Kidney (tissue), 14 donors: Measurements from ENCODE around the gene MRPL32. TPM values are rescaled to one million over a fixed set of nuclear protein-coding genes. Genes with fewer than 3 reads are reported as not detected.

Experiments
- DNase-seq, 5 donors: peaks; one replicate each; pipeline ENCODE4 v3.0.0-alpha.2; 2013 to 2020
- FAIRE-seq: peaks from 2 replicates; lab custom pipeline; 2012; peaks lifted over from hg19 to GRCh38; lab: Jason Lieb, UNC
- H3K27ac ChIP-seq, 2 donors: one replicate each; pipeline ENCODE4 v1.7.0; 2013; ENCODE audit warnings: low read depth in 2 of 2, low read length in 2 of 2, inconsistent platforms in 1 of 2
- H3K27me3 ChIP-seq: one replicate; pipeline ENCODE4 v1.7.1; 2013; ENCODE audit warnings: low read length, inconsistent platforms; ENCODE audit not compliant: control insufficient read depth, insufficient read depth
- H3K36me3 ChIP-seq, 3 donors: one replicate each; pipeline versions ENCODE4 v1.7.0 to v1.7.1; 2013; ENCODE audit warnings: low read length in 3 of 3, control low read depth in 1 of 3, inconsistent platforms in 1 of 3; ENCODE audit not compliant: insufficient read depth in 3 of 3, control insufficient read depth in 2 of 3
- H3K4me1 ChIP-seq, 3 donors: one replicate each; pipeline versions ENCODE4 v1.7.0 to v1.7.1; 2013; ENCODE audit warnings: low read length in 3 of 3, inconsistent platforms in 1 of 3, low read depth in 1 of 3; ENCODE audit not compliant: control insufficient read depth in 2 of 3, insufficient read depth in 2 of 3
- H3K4me3 ChIP-seq, 3 donors: one replicate each; pipeline versions ENCODE4 v1.7.0 to v1.8.1; 2013; ENCODE audit warnings: low read length in 3 of 3, control low read depth in 1 of 3, inconsistent platforms in 1 of 3
- H3K9ac ChIP-seq, 3 donors: one replicate each; pipeline versions ENCODE4 v1.7.0 to v1.7.1; 2013; ENCODE audit warnings: low read length in 3 of 3, control low read depth in 1 of 3, inconsistent platforms in 1 of 3
- H3K9me3 ChIP-seq, 3 donors: one replicate each; pipeline versions ENCODE4 v1.7.0 to v1.7.1; 2013; ENCODE audit warnings: low read length in 3 of 3, control low read depth in 1 of 3, inconsistent platforms in 1 of 3; ENCODE audit not compliant: control insufficient read depth in 2 of 3, insufficient read depth in 1 of 3
- CTCF ChIP-seq: IDR thresholded peaks from 3 replicates; pipeline ENCODE4 v1.5.1; 2012; ENCODE audit warnings: mild to moderate bottlenecking, moderate library complexity, borderline replicate concordance; ENCODE audit not compliant: insufficient read depth; ENCODE audit errors: extremely low read depth
- intact Hi-C: fragments of 100-400 bp; cut with DNase I; formaldehyde crosslinking; loops from one replicate; pipeline ENCODE4 v1.11.1; 2022
- polyA plus RNA-seq: library from polyadenylated mRNA; stranded (reverse); fragments of 350-450 nt; fragmentation: Illumina TruSeq; extraction: RNeasy Lipid Tissue Mini Kit (QIAGEN cat#74804); gene quantifications from one replicate; pipeline ENCODE4 v1.2.3, GENCODE V29; 2014; ENCODE audit warnings: low read depth, low replicate concordance; ENCODE audit not compliant: insufficient read depth
- total RNA-seq: library from RNA; stranded (reverse); fragmentation: NEBNext Ultra II Directional; extraction: Animal tissue kit (Norgen Biotek cat#: 25700); gene quantifications from one replicate; pipeline ENCODE4 v1.2.1, GENCODE V29; 2021
- donor health status: control.
- donor health status: control.
- donor health status: control.
- donor health status: control.
- donor health status: control.
- donor health status: DM: yes; HTN: yes; CAD: no.
- donor health status: Normal renal cell carcinoma (clear cell type).

The MRPL32 gene
- total and polyA plus RNA-seq, 2 donors from 2014 or later: 45.8 to 101 TPM

DNA sequence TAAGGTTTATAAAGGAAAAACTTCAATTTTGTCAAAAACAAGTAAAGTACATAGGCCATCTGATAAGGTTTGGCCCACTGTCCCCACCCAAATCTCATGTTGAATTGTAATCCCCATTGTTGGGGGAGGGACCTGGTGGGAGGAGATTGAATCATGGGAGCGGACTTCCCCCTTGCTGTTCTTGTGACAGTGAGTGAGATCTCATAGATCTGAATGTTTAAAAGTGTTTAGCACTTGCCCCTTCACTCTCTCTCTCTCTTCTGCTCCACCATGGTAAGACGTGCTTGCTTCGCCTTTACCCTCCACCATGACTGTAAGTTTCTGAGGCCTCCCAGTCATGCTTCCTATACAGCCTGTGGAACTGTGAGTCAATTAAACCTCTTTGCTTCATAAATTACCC, 18.2 kb downstream of the MRPL32 start:
- TF ChIP-seq CTCF: no peak
- Histone ChIP-seq H3K4me1 (no peaks in the 10 kb centered on the region), H3K36me3 (no peaks in the 10 kb centered on the region), H3K27ac (no peak overlapping the region), H3K27me3 (no peaks in the 10 kb centered on the region), H3K4me3 (no peak overlapping the region), H3K9ac (no peak overlapping the region), H3K9me3 (no peaks in the 10 kb centered on the region)
- FAIRE-seq (no peak), DNase-seq (no peak)
- intact Hi-C loops: no loop called here

GRCh38 chr7:42952328-42952727, 20.2 kb downstream of the MRPL32 start:
- Histone ChIP-seq H3K9ac (no peak overlapping the region), H3K27me3 (no peaks in the 10 kb centered on the region), H3K36me3 (no peaks in the 10 kb centered on the region), H3K9me3 (no peaks in the 10 kb centered on the region), H3K27ac (no peak overlapping the region), H3K4me3 (no peak overlapping the region), H3K4me1 (no peaks in the 10 kb centered on the region)
- no peak for DNase-seq
- FAIRE-seq: no peak
- no peak for TF ChIP-seq CTCF
- intact Hi-C loops: no loop called here

GRCh38 chr7:42953994-42954393, 21.8 kb downstream of the MRPL32 start:
- FAIRE-seq: no peak
- no peak overlapping the region for H3K27ac ChIP-seq
- TF ChIP-seq CTCF: no peak
- no peaks in the 10 kb centered on the region for H3K27me3 ChIP-seq
- H3K9ac ChIP-seq: no peak overlapping the region
- no peaks in the 10 kb centered on the region for H3K9me3 ChIP-seq
- intact Hi-C loops: no loop called here
- H3K4me3 ChIP-seq: no peak overlapping the region
- no peak for DNase-seq
- H3K36me3 ChIP-seq: no peaks in the 10 kb centered on the region
- H3K4me1 ChIP-seq: no peaks in the 10 kb centered on the region

GRCh38 chr7:42956062-42956461, 23.9 kb downstream of the MRPL32 start:
- FAIRE-seq: no peak
- no peak overlapping the region for H3K9ac ChIP-seq
- H3K9me3 ChIP-seq: no peaks in the 10 kb centered on the region
- TF ChIP-seq CTCF: no peak
- no peak overlapping the region for H3K4me3 ChIP-seq
- no peak for DNase-seq
- H3K4me1 ChIP-seq: no peaks in the 10 kb centered on the region
- intact Hi-C loops: no loop called here
- H3K27me3 ChIP-seq: no peaks in the 10 kb centered on the region
- H3K27ac ChIP-seq: no peak overlapping the region
- no peaks in the 10 kb centered on the region for H3K36me3 ChIP-seq
